GM21619 (cell line): ENCODE results near the gene DLEU7.

Source experiments
- ATAC-seq: cut with Tn5 transposase; IDR thresholded peaks from one replicate; pipeline ENCODE4 v1.9.1; 2021; ENCODE audit not compliant: unreplicated experiment

The DLEU7 gene

DNA sequence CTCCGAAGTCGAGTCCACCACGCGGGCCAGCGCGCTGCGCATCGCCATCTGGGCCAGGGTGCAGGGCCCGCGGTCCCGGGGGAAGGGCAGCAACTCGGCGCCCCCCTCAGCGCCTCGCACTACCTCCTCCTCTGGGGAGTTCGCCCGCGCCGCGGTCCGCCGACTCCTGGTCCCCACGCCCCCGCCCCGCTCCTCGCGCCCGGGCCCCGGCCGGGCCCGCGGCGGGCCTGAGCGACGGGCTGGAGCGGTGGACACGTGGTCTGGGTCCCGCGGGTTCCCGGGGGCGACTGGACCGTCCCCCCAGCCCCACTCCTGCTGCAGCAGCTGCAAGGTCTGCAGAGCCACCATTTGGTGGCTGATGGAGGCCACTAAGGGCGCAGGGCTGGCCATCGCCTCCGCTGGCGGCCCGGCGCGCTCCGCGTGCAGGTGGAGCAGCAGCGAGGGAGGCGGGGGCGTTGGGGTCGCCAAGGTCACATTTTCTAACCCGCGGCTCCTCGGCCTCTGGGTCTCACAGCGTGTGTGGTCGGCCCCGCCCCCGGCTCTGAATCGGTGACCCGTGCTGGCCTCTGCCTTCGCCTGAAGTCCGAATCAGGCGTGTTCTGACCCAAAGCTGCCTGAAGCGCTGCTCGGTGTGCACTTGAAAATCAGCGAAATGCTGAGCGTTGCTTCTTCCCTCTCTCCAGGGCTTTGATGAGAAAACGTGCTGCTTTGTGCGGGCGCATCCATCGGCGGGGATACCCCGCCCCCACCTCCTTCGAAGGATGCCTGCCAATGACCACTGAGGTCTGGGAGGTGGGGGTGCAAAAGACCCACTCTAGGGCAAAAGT lies at the start of gene DLEU7:
DLEU7 (minus strand) TSS at position 436 of the 827 bp plus-strand sequence; CDS start at position 390, 46 bp downstream.
- ATAC-seq, result no peak

- ATAC-seq, result no peak
These were observed 48.9 kb upstream of the DLEU7 start for GRCh38 chr13:50892210-50892944.

DNA sequence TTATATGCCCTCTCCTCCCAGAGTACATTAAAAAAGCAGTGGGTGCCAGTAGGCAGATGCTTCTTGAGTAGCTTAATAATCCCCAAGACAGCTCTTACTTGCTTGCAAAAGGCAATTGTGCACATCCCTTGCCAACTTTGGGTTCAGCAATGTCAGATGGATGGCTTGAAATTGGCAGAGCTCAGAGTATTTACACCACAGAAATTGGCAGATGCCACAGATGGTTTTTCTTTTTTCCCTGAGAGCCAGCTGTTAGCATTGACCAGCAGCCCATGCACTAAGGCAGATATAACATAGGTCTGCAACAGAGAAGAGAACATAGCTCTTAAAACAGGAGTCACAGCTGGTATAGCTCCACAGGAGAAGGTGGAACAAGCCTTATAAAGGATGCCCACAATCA lies 47.7 kb upstream of the DLEU7 start:
- ATAC-seq, result no peak

- ATAC-seq, result peak; percentile 36
These were observed 45.8 kb upstream of the DLEU7 start for GRCh38 chr13:50889317-50889716.

DNA sequence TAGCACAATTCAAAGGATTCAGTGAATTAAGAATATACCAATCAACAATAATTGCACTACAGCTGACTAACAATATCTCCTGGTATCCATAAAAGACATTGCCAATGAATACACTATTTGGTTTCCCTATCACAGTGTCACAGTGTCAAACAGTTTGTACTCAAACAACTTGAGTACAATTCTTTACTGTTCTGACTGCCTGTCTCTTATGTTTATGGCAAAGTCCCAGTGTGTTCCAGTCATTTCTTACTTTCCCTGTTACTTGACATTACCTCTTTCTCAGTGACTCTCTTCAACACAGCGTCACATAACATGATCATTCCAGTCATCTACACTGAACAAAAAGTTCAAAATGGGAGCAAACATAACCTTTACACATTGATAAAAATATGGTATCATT lies 44.9 kb upstream of the DLEU7 start:
- ATAC-seq, result no peak

DNA sequence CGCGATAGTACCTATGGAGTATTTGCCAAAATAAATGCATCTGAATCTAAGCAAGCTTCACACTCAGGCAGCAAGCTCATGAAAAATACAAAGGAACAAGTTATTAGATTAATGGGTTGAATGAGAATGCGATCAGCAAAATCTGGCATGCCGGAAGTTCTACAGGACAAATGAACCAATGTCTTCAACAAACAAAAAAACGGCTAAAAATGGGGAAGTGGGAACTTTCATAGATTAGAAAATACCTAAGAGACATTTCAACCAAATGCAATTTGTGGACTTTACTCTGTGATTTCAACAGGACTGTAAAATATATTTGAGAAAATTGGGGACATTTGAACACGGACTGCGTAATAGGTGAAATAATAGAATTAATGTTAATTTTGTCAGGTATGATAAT lies 43.7 kb upstream of the DLEU7 start:
- ATAC-seq, result no peak

DNA sequence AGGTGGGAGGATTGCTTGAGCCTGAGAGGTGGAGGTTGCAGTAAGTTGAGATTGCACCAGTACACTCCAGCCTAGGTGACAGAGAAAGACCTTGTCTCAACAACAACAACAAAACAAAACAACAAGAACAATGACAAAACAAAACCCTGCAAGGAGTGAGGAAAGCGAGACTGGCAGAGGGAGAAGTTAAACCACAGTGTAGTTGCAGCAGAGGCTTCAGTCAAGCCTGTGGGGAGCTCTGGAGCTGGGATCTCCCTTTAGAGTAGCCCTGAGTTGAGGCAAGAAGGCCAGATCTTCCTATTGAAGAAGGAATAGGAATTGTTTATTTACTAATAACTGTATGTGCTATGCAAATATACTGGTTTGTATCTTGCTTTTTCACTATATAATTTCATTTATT lies 40.8 kb upstream of the DLEU7 start:
- ATAC-seq, result no peak

- ATAC-seq, result no peak
These were observed 40.2 kb upstream of the DLEU7 start for GRCh38 chr13:50883728-50884127.

GRCh38 chr13:50882816-50883435 lies 39.4 kb upstream of the DLEU7 start:
- no peak for ATAC-seq

- ATAC-seq, result no peak
These were observed 30.5 kb upstream of the DLEU7 start for GRCh38 chr13:50873991-50874390.

GRCh38 chr13:50873467-50873866 lies 30.0 kb upstream of the DLEU7 start:
- no peak for ATAC-seq

DNA sequence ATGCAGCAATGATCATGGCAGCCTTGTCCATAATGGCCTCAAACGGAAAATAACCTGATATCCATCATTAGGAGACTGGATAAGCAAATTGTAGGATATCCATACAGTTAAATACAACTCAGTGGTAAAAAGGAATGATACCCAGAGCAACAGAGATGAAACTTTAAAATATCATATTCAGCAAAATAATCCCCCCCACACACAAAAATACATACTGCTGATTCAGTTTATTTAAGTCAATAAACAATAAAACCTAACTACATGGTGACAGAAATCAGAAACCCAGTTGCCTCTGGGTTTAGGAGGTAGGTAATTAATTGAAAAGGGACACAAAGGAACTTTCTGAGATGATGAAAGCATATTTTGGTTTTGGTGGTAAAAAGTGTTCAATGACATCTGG lies 27.9 kb upstream of the DLEU7 start:
- no peak for ATAC-seq

DNA sequence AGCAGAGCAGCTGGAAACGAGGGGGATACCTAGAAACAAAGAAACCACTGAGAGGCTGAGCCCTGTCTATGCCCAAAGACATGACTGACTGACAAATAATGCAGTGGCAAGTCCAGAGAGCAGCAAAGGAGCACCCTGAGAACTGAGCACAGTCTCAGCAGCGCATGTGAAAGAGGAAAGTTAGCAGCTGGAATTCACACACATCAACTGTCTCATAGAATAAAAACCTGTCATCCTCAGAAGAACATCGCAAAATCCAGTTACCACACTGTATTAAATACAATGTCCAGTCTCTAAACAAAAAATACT lies 24.1 kb upstream of the DLEU7 start:
- ATAC-seq, result no peak

DNA sequence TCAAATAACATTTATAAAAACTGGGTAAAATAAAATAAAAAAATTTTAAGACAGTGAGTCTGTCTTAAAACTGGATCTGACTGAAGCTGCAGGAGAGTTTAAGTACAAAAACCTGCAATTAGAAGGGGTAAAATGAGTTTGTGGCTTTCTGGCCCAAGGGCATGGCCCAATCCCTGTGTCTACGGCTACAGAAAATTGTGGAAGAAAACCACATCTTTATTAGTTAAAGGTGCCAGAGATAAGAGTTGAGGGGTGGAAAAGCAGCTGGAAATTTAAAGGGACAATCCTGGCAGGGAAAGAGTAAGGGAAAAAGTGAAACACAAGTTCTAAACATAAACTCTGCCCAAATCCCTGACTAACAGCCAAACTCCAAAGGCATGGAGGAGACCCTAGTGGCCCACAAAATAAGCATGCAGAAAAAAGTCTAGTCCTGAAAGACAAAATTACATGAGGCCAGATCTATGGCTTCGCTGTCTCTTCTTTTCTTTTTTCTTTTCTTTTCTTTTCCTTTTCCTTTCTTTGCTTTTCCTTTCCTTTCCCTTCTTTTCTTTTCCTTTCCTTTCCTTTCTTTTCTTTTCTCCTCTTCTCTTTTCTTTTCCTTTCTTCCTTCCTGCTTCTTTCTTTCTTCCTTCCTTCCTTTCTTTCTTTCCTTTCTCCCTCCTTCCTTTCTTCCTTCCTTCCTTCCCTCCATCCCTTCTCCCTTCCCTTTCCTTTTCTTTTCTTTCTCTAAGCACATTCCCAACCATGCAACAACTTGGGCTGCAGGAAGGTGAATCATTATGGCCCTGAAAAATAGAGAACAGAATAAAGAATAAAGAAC lies 23.5 kb upstream of the DLEU7 start:
- no peak for ATAC-seq

DNA sequence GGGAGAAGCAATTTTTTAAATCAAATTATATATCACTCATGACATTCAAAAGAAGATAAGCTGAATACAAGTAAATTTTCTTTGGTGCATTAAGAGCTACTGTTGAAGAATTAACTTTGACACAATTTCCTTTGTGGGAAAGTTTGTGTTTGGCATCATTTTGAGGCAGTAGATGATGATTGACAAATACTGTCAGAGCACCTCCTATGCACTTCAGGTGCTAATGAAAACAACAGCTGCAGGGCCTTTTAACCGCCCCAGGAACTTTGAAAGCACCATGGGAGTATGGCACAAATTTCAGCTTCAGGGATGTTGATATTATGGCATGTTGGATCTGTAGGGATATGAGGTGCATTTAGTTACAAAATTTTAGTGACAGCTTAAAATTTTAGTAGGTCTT lies 21.0 kb upstream of the DLEU7 start:
- no peak for ATAC-seq

DNA sequence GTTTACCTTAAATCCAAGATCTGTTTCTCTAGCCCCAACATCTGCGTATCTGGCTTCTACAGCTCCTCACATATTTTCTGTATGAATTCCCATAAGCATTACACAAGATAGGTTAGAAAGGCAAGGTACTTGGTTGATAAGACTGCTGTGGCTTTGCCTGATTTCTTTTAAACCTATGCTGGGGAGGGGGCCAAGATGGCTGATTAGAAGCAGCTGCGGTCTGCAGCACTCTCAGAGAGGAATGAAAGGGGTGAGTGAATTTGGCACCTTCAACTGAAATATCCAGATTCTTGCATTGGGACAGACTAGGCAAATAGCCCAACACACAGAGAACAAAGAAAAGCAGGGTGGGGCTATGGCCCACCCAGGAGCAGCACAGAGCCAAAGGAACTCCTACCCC lies 12.2 kb upstream of the DLEU7 start:
- no peak for ATAC-seq

DNA sequence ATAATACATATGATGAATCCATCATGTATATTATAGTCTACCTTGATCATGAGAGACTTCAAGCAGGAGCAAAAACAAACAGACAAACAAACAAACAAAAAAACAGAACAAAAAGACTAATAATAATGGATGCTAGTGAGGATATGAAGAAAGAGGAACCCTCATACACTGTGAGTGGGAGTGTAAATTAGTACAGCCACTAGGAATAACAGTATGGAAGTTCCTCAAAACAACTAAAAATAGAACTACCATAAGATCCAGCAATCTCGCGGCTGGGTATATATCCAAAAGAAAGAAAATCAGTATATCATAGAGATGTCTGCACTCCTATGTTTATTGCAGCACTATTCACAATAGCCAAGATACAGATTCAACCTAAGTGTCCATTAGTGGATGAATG lies 7.0 kb upstream of the DLEU7 start:
- ATAC-seq, result no peak

- no peak for ATAC-seq
These were observed 4.0 kb upstream of the DLEU7 start for GRCh38 chr13:50847501-50847900.

GRCh38 chr13:50846861-50847475 lies 3.5 kb upstream of the DLEU7 start:
- no peak for ATAC-seq

GRCh38 chr13:50845211-50845610 lies 1.7 kb upstream of the DLEU7 start:
- ATAC-seq, result no peak
